Caco-2 (cell line): ENCODE results near the gene SIGLEC14. TPM values are rescaled to one million over a fixed set of nuclear protein-coding genes. Genes with fewer than 3 reads are reported as not detected.

Source experiments
- BruUV-seq: library from RNA; stranded (reverse); fragments of 400-500 nt; replicated peaks from 2 replicates; lab custom pipeline; 2021; lab: Mats Ljungman, UMichigan
- CTCF ChIA-PET: fragments of 300-600 bp; sonication (Branson Sonifier 250); formaldehyde crosslinking; loops from one replicate; lab custom pipeline; 2022; ENCODE audit warnings: antibody characterized with exemption; lab: Charles Lee
- POLR2A ChIA-PET: fragments of 300-600 bp; sonication (Branson Sonifier 250); formaldehyde crosslinking; loops from one replicate; lab custom pipeline; 2022; ENCODE audit warnings: antibody characterized with exemption; lab: Charles Lee
- DNase-seq, 2 experiments: peaks; one replicate each; pipeline versions ENCODE4 v3.0.0 to v3.0.0-alpha.2; 2020 to 2022
- H3K27me3 ChIP-seq: replicated peaks from 2 replicates; pipeline ENCODE4 v1.6.0; 2011; ENCODE audit warnings: low read length; ENCODE audit not compliant: control insufficient read depth, insufficient read depth
- H3K36me3 ChIP-seq: 2 replicates; pipeline ENCODE4 v1.5.1; 2011; ENCODE audit warnings: low read length; ENCODE audit not compliant: control insufficient read depth, insufficient read depth
- H3K4me1 ChIP-seq: fragments of 250-450 bp; sonication (Bioruptor Pico); 2 replicates; pipeline ENCODE4 v1.5.1; 2020; ENCODE audit warnings: mild to moderate bottlenecking
- H3K4me3 ChIP-seq: 2 replicates; pipeline ENCODE4 v1.5.1; 2011; ENCODE audit warnings: low read depth, mild to moderate bottlenecking, control low read depth, low read length
- H3K9me3 ChIP-seq: fragments of 250-450 bp; sonication (Bioruptor Pico); 2 replicates; pipeline ENCODE4 v1.5.1; 2020; ENCODE audit warnings: mild to moderate bottlenecking, moderate library complexity
- H3K27ac Mint-ChIP-seq: one replicate; pipeline ENCODE4 v1.8.0; 2022; ENCODE audit warnings: mixed read lengths; ENCODE audit not compliant: unreplicated experiment
- H3K27me3 Mint-ChIP-seq: one replicate; pipeline ENCODE4 v1.8.0; 2022; ENCODE audit warnings: mixed read lengths; ENCODE audit not compliant: insufficient read depth, unreplicated experiment
- H3K36me3 Mint-ChIP-seq: one replicate; pipeline ENCODE4 v1.8.0; 2022; ENCODE audit warnings: mild to moderate bottlenecking, mixed read lengths; ENCODE audit not compliant: insufficient read depth, unreplicated experiment
- H3K4me1 Mint-ChIP-seq: one replicate; pipeline ENCODE4 v1.8.0; 2022; ENCODE audit warnings: low read depth, mixed read lengths; ENCODE audit not compliant: unreplicated experiment
- H3K4me3 Mint-ChIP-seq: one replicate; pipeline ENCODE4 v1.8.0; 2022; ENCODE audit warnings: mild to moderate bottlenecking, moderate library complexity, mixed read lengths; ENCODE audit not compliant: unreplicated experiment
- H3K9me3 Mint-ChIP-seq: one replicate; pipeline ENCODE4 v1.8.0; 2022; ENCODE audit warnings: mixed read lengths; ENCODE audit not compliant: unreplicated experiment
- intact Hi-C: fragments of 100-400 bp; cut with micrococcal nuclease; formaldehyde crosslinking; loops from one replicate; pipeline ENCODE4 v1.10.0; 2022; ENCODE audit not compliant: unreplicated experiment
- total RNA-seq: library from RNA; stranded (reverse); gene quantifications from 2 replicates; pipeline ENCODE4 v1.2.3, GENCODE V29; 2022
- TF ChIP-seq, protein P1 (sequence below), 2 experiments: fragments of 200-600 bp in 1 of 2; IDR thresholded peaks; 1 replicate in 1 of 2; 2 replicates in 1 of 2; pipeline versions ENCODE4 v1.5.1 to v1.8.0; 2011 to 2022; ENCODE audit warnings: antibody characterized with exemption in 1 of 2, control low read depth in 1 of 2, inconsistent platforms in 1 of 2, low read depth in 1 of 2, low read length in 1 of 2, mild to moderate bottlenecking in 1 of 2, moderate library complexity in 1 of 2; ENCODE audit not compliant: insufficient read depth in 1 of 2, severe bottlenecking in 1 of 2, unreplicated experiment in 1 of 2

Gene SIGLEC14
- total RNA-seq, 1 experiment from 2014 or later, result not detected

DNA sequence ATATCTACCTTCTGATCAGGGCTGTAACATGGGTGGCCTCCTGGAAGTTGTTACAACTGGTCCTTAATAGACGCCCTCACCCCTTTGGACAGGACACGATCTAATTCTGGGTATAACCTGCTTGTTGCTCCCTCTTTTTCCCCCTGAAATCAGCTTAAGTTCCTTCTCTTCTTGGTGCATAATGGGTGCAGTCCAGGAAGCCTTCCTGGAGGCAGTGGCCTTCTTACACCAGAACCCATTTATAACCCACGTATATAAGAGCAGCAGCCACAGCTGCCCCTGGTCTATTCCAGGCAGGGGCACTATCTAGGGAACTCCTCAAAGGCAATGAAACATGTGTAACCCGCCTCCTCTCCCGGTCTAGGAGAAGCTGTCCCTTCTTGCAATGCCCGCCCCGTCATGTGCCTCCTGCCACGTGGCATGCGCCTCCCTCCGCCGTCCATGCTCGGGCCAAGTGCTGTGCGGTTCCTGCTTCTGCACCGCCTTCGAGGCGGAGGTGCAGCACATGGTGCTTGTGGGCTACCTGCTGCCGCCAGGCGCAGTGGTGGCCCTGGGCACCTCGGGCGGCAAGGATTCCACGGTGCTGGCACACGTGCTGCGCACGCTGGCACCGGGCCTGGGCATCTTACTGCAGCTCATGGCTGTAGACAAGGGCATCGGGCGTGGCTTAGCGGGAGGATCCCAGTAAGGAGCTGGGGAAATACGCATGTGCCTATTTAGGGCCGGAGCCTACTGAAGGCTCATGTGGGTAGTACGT is 48.3 kb downstream of the SIGLEC14 start:
- intact Hi-C loops, result no loop called here
- no TSS peak for BruUV-seq
- POLR2A ChIA-PET, result no interaction called here
- Mint-ChIP-seq H3K9me3 (no peaks in the 10 kb centered on the region), H3K36me3 (peaks cover 5% of the 10 kb centered on the region), H3K27me3 (no peaks in the 10 kb centered on the region), H3K27ac (no peak overlapping the region), H3K4me3 (no peak overlapping the region), H3K4me1 (peaks cover 2% of the 10 kb centered on the region)
- peaks cover under 1% of the 10 kb centered on the region; the same call in 1 of the 2 replicates for H3K4me1 ChIP-seq
- no peak for DNase-seq
- no peaks in the 10 kb centered on the region for H3K36me3 ChIP-seq
- TF ChIP-seq, protein P1, sequence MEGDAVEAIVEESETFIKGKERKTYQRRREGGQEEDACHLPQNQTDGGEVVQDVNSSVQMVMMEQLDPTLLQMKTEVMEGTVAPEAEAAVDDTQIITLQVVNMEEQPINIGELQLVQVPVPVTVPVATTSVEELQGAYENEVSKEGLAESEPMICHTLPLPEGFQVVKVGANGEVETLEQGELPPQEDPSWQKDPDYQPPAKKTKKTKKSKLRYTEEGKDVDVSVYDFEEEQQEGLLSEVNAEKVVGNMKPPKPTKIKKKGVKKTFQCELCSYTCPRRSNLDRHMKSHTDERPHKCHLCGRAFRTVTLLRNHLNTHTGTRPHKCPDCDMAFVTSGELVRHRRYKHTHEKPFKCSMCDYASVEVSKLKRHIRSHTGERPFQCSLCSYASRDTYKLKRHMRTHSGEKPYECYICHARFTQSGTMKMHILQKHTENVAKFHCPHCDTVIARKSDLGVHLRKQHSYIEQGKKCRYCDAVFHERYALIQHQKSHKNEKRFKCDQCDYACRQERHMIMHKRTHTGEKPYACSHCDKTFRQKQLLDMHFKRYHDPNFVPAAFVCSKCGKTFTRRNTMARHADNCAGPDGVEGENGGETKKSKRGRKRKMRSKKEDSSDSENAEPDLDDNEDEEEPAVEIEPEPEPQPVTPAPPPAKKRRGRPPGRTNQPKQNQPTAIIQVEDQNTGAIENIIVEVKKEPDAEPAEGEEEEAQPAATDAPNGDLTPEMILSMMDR (IDR thresholded peaks at IDR 0.05; ENCODE audit: insufficient read depth in 1 of 2, low read depth in 1 of 2, low read length in 1 of 2, severe bottlenecking in 1 of 2, unreplicated experiment in 1 of 2), result no peak
- CTCF ChIA-PET, result interaction anchor here (0.6 kb wide), 1 partner anchor 23 kb away, joined by 3 read pairs; no protein-coding TSS in a partner anchor
- H3K27me3 ChIP-seq, result no peaks in the 10 kb centered on the region
- H3K4me3 ChIP-seq, result no peak overlapping the region
- H3K9me3 ChIP-seq, result no peaks in the 10 kb centered on the region

GRCh38 chr19:51595190-51596175 is 51.1 kb downstream of the SIGLEC14 start:
- no peaks in the 10 kb centered on the region for H3K36me3 ChIP-seq
- peaks cover 14% of the 10 kb centered on the region for H3K4me1 ChIP-seq
- BruUV-seq, result TSS peak; percentile 28
- CTCF ChIA-PET, result no interaction called here
- POLR2A ChIA-PET, result no interaction called here
- no peaks in the 10 kb centered on the region for H3K9me3 ChIP-seq
- Mint-ChIP-seq H3K9me3 (no peaks in the 10 kb centered on the region), H3K27me3 (no peaks in the 10 kb centered on the region), H3K27ac (peak overlapping the region; percentile 63), H3K36me3 (peaks cover 9% of the 10 kb centered on the region), H3K4me1 (peaks cover 14% of the 10 kb centered on the region), H3K4me3 (peak overlapping the region; percentile 93)
- no peak overlapping the region for H3K4me3 ChIP-seq
- TF ChIP-seq, protein P1 (IDR thresholded peaks at IDR 0.05; ENCODE audit: insufficient read depth in 1 of 2, low read depth in 1 of 2, low read length in 1 of 2, severe bottlenecking in 1 of 2, unreplicated experiment in 1 of 2), result no peak
- H3K27me3 ChIP-seq, result no peaks in the 10 kb centered on the region
- DNase-seq, result no peak
- intact Hi-C loops, result no loop called here

GRCh38 chr19:51594774-51595109 is 51.9 kb downstream of the SIGLEC14 start:
- Mint-ChIP-seq H3K27ac (peak overlapping the region; percentile 63), H3K27me3 (no peaks in the 10 kb centered on the region)

More at GRCh38 chr19:51594774-51595109, 51.9 kb downstream of the SIGLEC14 start:
- Histone ChIP-seq H3K36me3 (no peaks in the 10 kb centered on the region), H3K4me1 (peaks cover 14% of the 10 kb centered on the region), H3K9me3 (no peaks in the 10 kb centered on the region), H3K27me3 (no peaks in the 10 kb centered on the region), H3K4me3 (peak overlapping the region; percentile 65)
- peaks cover 4% of the 10 kb centered on the region for H3K36me3 Mint-ChIP-seq
- TF ChIP-seq, protein P1 (IDR thresholded peaks at IDR 0.05; ENCODE audit: insufficient read depth in 1 of 2, low read depth in 1 of 2, low read length in 1 of 2, severe bottlenecking in 1 of 2, unreplicated experiment in 1 of 2), result no peak
- ChIA-PET CTCF (no interaction called here), POLR2A (interaction anchor here (0.5 to 0.8 kb wide), 2 partner anchors 110 to 229 kb away, joined by 3 read pairs; no protein-coding TSS in a partner anchor)
- intact Hi-C loops, result loop anchor here (1.0 kb wide), 1 partner anchor 23 kb away; the partner anchor contains the start of gene ZNF175
- H3K4me1 Mint-ChIP-seq, result peaks cover 14% of the 10 kb centered on the region
- BruUV-seq, result no TSS peak
- no peak for DNase-seq
- peak overlapping the region; percentile 93 for H3K4me3 Mint-ChIP-seq
- H3K9me3 Mint-ChIP-seq, result no peaks in the 10 kb centered on the region
